ENCODE measurements around the gene DCAF6. TPM values are rescaled to one million over a fixed set of nuclear protein-coding genes. Genes with fewer than 3 reads are reported as not detected.

Gene DCAF6
- total RNA-seq, 1 experiment from 2014 or later = 84.1 TPM

DNA sequence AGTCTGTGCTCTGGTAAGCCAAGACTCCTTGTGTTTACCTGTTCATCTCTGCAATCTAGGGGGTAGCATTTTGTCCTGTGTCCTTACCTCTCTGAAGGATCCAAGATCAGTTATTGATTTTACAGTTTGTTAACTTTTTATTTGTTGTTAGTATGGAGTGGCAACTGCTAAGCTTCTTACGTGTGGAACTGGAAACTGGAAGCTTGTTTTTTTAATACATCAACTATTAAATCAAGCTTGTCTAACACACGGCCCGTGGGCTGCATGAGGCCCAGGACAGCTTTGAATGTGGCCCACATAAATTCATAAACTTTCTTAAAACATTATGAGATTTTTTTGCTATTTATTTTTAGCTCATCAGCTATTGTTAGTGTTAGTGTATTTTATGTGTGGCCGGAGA is 29.6 kb downstream of the DCAF6 start:
- DNase-seq (ENCODE audit: low spot score) = no peak

DNA sequence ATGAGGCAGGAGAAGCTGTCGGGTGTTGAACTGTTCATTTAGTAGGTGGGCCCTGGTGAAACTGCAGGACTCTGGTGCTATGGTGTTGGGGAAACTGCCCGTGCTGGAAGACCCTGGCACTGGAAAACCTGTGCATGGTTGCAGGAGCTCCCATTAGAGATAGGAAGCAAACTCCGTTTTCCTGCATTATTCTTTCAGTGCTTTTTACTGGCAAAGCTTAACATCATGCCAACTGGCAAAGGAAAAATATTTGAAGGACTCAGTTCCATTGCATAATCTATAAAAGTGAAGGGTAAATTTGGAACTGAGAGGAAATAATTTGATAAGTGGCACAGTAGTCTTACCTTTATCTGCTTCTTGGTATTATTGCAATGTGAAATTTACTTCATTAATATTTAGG is 32.1 kb downstream of the DCAF6 start:
- DNase-seq (ENCODE audit: low spot score) = no peak

DNA sequence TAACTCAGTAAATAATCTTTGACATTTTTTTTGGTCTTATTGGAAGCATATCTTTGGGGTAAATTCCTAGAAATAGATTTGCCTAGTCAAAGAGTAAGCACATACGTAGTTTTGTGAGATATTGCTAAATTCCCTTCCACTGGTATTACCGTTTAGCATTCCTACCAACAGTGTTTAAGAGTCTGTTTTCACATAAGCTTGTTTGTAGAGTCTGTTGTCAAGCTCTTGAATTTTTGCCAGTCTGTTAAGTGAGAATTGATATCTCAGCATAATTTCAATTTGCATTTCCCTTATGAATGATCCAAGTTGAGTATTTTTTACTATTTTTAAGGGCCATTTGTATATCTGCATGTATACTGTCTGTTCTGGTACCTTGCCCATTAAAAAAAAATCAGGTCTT is 37.3 kb downstream of the DCAF6 start:
- DNase-seq (ENCODE audit: low spot score) = no peak

DNA sequence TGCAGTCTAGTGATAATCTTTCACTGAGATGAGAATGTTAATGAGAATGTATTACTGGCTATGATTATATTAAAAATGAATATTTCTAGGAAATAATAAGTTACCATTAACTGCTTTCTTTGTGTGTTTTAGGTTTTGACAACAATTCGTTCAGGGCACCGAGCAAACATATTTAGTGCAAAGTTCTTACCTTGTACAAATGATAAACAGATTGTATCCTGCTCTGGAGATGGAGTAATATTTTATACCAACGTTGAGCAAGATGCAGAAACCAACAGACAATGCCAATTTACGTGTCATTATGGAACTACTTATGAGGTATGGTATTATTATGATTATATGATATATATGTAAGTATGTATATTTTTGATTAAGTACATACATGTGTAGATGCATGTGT is 38.2 kb downstream of the DCAF6 start:
- DNase-seq (ENCODE audit: low spot score) = no peak

DNA sequence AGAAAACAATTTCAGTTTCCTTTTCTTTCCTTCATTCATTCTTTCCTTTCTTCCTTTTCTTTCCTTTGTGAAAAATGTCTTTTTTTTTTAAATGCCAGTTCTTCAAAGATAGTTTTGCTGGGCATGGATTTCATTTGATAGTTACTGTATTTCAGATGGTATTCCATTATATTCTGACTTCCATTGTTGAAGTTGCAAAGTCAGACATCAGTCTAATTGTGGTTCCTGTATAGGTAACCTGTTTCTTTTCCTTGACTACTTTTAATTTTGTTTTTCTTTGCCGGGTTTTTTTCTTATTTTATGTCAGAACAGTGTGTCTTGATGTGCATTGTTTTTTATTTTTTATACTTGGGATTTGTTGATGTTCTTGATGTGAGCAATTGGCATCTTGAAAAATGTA is 40.8 kb downstream of the DCAF6 start:
- DNase-seq (ENCODE audit: low spot score) = no peak

DNA sequence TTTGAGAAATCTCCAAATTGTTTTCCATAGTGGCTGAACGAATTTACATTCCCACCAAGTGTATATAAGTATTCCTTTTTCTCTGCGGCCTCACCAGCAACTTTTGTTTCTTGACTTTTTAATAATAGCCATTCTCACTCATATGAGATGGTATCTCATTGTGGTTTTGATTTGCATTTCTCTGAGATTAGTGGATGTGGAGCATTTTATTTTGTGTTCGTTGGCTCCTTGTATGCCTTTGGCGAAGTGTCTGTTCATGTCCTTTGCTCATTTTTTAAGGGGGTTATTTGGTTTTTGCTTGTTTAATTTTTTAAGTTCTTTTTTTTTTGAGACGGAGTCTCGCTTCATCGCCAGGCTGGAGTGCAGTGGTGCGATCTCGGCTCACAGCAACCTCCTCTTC is 45.5 kb downstream of the DCAF6 start:
- no peak for DNase-seq (ENCODE audit: low spot score)

DNA sequence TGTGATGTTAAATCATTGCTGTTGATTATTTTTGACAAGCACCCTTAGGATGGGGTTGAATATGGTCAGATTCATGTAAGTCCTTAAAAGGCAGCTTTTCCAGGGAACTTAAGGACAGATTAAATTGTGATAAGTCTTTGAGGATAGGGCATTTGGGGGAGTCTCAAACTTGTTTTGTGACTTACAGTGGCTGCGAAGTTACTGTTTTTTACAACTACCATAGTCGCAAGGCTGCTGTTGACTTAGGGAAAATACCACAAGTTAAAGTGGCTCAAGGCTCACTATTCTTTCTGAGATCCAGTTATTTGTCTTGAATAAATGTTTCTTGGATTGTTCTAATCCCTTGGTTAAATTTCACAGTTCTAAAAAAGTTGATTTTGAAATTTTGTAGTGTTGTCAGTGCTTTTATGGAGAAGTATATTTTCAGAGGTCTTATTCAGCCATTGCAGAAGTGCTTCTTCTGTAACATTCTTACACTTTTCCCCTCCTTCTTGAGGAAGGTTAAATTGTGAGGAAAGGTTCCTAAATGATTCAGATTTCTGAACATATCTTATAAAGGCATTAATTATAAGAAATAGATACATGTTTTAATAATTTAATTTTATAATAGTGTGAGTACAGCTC is 47.4 kb downstream of the DCAF6 start:
- DNase-seq (ENCODE audit: low spot score) = no peak

DNA sequence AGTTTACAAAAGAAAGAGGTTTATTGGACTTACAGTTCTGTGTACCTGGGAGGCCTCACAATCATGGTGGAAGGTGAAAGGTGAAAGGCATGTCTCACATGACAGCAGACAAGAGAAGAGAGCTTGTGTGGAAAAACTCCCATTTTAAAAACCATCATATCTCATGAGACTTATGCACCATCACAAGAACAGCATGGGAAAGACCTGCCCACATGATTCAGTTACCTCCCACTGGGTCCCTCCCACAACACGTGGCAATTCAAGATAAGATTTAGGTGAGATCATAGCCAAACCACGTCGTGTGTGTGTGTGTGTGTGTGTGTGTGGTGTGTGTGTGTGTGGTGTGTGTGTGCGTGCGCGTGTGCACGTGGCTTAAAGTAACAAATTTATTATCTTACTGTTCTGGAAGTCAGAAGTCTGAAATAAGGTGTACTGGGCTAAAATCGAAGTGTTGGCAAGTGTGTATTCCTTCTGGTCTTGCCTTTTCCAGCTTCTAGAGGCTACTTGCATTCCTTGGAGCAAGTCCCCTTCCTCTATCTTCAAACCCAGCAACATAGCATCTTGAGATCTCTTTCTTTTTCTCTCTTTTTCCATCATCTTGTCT is 48.5 kb downstream of the DCAF6 start:
- DNase-seq (ENCODE audit: low spot score) = peak; percentile 53

DNA sequence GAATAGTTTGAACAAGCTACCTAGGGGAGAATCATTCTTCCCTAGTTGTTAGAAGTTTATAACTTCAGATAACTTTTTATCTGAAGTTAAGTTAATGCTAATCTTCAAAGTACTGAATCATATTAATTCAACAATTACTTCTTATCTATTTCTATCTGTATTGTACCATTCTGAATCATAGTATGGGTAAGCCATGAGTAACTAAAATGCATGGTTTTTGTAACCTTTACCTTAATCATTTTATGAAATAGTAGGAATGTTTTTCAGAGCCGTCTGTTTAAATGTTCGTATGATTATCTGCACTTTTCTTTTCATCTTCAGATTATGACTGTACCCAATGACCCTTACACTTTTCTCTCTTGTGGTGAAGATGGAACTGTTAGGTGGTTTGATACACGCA is 50.7 kb downstream of the DCAF6 start:
- DNase-seq (ENCODE audit: low spot score) = no peak

DNA sequence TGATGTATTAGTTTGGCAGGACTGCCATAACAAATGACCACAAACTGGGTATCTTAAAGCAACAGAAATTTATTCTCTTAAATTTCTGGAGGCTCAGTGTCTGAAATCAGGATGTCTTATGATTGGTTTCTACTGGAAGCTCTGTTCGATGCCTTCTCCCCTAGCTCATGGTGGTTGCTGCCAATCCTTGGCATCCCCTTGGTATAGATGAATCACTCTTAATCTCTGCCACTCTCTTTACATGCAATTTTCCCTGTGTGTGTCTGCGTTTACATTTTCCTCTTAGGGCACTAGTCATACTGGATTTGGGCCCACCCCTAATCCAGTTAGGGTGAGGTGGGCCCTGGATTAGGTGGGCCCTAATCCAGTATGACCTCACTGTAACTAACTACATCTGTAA is 55.1 kb downstream of the DCAF6 start:
- no peak for DNase-seq (ENCODE audit: low spot score)

DNA sequence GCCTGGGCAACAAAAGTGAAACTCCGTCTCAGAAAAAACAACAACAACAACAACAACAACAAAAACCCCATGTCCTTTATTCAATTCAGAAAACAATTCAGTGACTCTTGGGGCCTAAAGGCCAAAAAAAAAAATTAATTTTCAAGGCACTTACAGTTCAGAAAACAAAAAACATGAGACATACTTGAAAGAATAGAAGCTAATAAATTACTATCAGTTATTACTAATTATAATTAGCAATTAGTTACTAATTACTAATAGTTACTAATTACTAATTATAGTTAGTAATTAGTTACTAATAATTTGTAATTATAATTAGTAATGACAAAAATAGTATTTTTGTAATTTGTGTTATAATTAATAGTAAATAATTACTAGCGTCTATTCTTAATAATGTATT is 57.2 kb downstream of the DCAF6 start:
- DNase-seq (ENCODE audit: low spot score) = no peak

DNA sequence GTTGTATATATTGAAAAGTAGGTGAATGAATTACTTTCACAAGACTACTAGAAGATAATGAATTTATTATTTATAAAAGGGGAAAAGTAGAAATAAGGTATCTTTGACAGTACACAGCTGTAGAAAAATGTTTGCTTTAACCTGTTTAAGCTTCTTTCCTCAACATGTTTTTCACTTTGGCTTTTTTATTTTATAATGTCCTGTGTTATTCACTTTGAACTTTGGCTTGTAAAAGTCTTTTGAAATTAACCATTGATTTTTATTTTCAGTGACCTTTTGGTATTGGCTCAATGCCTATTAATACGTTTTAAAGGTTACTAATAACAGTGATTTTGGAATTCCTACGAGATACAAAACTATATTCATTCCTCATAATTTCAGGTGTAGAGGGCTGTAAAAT is 58.1 kb downstream of the DCAF6 start:
- no peak for DNase-seq (ENCODE audit: low spot score)

DNA sequence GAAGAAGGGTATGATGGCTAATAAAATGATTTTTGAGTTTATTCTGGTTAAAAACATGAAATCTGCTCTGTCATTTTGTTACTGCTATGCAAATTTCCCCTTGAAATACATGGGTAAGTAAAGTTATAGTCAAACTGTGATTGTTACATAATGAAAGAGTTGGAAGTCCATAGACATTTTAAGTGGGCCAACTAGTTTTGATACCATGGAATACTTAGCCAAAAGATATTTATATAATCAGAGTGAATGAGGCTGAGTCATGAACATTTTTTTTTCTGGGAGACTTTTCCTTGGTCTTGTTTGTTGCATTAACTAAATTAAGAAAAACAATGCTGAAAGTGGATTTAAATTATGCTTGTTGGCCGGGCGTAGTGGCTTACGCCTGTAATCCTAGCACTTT is 58.6 kb downstream of the DCAF6 start:
- no peak for DNase-seq (ENCODE audit: low spot score)

DNA sequence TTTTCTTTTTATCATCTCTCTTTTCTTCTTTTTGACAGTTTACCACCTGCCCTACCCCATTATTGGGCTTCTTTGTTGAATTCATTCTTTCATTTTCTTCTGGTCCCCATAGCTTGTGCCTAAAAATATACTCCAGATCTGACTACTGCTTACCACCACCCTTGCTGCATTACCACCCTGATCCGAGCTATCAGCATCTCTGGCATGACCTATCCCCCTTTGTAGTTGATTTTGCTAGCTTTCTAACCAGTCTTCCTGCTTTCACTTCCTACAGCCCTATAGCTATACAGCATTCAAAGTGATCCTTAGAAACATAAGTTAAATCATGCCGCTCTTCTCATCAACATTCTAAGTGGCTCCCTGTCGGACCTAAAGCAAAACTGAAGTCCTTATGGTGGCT is 59.8 kb downstream of the DCAF6 start:
- no peak for DNase-seq (ENCODE audit: low spot score)

DNA sequence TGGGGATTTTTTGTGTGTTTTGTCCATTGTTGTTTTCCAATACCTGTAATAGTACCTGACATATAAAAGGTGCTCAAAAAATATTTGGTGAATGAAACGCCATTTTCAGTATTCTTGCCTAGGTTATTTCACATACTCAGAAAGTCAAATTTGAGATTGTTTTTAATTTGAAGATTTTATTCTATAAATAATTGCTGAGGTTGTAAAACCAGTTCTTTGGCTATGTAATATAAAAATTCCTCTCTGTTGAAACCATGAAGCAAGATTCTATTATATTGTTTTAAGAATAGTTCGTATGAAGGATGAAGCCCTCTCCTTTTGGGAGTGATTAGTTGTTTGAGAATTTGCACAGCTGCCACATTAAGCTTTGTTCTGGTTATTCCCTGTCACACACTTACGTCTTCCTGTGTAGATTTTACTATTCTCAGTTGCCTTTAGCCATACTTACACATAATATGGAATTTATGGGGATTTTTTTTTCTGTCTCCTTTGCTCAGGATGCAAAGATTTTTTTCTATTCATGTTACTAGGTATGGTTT is 60.6 kb downstream of the DCAF6 start:
- no peak for DNase-seq (ENCODE audit: low spot score)

DNA sequence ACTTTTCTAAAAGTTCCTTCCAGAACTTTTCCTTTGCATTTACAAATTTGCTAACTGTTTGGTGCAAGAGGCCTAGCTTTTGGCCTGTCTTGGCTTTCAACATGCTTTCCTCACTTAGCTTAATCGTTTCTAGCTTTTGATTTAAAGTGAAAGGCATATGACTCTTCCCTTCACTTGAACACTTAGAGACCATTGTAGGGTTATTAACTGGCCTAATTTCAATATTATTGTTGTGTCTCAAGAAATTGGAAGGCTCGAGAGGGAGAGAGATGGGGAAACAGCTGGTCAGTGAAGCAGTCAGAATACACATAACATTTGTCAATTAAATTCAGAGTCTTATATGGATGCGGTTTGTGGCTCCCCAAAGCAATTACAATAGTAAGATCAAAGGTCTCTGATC is 63.4 kb downstream of the DCAF6 start:
- DNase-seq (ENCODE audit: low spot score) = no peak

DNA sequence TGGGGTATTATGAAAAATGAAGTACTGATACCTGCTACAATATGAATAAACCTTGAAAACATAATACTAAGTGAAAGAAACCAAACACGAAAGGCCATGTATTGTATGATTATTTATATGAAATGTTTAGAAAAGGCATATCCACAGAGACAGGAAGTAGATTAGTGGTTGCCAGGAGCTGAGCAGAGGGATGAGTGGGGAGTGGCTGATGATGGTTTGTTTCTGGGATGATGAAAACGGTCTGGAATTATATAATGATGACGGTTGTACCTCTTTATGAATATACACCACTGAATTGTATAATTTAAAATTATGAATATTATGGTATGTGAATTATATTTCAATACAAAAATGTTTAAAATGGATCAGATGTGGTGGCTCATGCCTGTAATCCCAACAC is 64.2 kb downstream of the DCAF6 start:
- DNase-seq (ENCODE audit: low spot score) = no peak

DNA sequence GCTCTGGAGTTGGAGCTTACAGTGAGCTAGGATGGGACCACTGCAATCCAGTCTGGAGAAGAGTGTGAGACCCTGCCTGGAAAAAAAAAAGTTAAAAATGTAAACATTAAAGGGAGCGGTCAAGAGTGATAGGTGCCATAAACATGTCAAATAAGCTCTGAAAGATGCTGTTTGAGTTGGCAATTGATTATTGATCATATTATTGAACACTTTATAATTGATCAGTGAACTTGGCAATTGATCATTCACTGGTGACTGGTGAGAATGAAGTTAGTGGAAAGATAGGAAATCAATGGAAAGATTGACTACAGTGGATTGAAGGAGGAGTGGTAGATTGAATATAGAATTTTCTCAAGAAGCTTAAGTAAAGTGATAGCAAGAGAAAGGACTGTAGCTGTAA is 64.7 kb downstream of the DCAF6 start:
- DNase-seq (ENCODE audit: low spot score) = no peak

DNA sequence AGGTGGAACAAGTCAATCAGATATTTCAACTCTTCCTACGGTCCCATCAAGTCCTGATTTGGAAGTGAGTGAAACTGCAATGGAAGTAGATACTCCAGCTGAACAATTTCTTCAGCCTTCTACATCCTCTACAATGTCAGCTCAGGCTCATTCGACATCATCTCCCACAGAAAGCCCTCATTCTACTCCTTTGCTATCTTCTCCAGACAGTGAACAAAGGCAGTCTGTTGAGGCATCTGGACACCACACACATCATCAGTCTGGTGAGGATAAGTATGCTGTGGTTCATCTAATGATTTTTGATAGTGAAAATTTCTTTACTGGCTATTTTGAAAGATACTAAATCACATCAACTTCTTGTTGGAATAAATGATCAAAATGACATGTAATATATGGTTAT is 68.0 kb downstream of the DCAF6 start:
- no peak for DNase-seq (ENCODE audit: low spot score)

DNA sequence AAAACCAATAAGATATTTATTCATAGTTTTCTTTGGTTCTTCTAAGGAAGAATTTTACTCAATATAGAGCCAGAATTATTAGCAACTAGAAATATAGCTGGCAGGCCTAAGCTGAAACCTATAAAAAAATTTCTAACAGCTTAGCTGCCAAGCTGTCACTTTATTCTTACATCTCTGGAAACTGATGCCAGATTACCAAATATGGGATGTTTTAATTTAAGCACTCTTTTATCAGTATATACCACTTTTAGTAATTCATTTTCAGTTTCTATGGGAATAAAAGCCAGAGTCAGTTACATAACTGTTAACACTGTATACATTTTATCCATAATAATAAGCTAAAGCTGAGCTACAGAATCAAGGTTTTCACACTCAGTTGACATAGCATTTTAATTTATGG is 69.0 kb downstream of the DCAF6 start:
- DNase-seq (ENCODE audit: low spot score) = no peak

DNA sequence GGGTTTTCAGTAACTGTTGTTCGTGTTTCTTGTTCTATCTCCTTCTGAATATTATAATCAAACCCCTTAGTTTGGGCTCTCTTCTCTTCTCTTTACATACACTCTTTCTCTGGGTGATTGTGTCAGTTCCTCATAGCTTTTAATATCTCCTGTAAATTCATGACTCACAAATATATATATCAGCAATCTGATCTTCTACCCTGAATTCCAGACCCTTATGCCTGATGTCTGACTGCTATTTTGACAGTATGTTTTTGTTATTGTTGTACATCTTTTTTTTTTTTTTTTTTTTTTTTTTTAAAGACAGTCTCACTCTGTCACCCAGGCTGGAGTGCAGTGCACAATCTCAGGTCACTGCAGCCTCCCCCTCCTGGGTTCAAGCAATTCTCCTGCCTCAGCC is 71.2 kb downstream of the DCAF6 start:
- DNase-seq (ENCODE audit: low spot score) = no peak

DNA sequence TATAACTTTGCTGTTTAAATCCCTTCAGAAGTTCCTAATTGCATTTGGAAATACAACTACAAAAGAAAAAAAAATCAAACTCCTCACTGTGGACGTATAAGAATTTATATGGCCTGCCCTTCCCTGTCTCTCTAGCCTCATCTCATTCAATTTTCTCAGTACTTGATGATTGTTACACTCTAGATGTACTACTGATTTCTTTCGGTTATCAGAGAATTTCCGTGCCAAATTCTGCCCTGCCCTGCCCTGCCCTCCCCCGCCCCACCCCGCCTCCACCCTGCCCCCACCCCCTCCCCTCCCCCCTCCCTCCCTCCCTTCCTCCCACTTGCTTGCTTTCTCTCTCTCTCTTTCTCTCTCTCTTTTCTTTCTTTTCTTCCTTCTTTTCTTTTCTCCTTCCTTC is 72.1 kb downstream of the DCAF6 start:
- no peak for DNase-seq (ENCODE audit: low spot score)

DNA sequence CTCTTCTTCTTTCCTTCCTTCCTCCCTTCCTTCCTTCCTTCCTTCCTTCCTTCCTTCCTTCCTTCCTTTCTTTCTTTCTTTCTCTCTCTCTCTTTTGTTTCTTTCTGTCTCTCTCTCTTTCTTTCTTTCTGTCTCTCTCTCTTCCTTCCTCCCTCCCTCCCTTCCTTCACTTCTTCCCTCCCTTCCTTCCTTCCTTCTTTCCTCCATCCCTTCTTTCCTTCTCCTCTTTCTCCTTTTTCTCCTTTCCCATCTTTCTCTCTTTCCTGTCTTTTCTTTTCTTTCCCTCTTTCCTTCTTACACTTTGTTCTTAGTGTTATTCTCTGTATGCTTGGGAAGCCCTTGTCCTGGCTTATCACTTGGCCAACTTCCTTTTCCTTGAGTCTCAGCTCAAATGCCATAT is 72.8 kb downstream of the DCAF6 start:
- no peak for DNase-seq (ENCODE audit: low spot score)

DNA sequence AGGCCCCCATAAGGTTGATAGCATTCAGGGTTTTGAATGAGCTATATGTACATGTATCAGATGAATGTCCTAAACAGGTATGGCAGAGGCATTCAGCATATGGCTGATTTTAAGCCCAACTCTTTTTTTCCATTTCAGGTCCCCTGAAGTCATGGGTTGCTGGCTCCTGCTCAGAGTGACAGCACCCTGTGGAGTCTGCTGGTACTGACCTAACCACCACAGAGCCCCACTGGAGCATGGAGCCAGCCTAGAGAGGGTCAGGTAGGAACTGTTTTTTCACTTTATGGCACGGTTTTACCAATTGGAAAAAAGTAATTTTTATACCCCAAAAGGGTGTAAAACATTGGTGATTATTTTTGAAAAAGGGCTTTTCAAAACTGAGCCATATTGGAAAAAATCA is 82.9 kb downstream of the DCAF6 start:
- DNase-seq (ENCODE audit: low spot score) = no peak
